GM12878 (cell line): ENCODE measurements around the gene PSMA1. TPM values are rescaled to one million over a fixed set of nuclear protein-coding genes. Genes with fewer than 3 reads are reported as not detected.

Experiments used
- ATAC-seq: fragments of 200-7000 bp; cut with Tn5 transposase; 3 replicates; pipeline ENCODE4 v1.9.1; 2020; ENCODE audit warnings: mild to moderate bottlenecking, moderate library complexity
- BruUV-seq: library from RNA; stranded (reverse); fragments of 400-500 nt; replicated peaks from 2 replicates; lab custom pipeline; 2021; lab: Mats Ljungman, UMichigan
- CTCF ChIA-PET: fragments of 300-600 bp; sonication (Branson Sonifier 250); formaldehyde crosslinking; extraction: SDS; loops from one replicate; lab custom pipeline; 2021; ENCODE audit warnings: inconsistent platforms; lab: Yijun Ruan, JAX
- POLR2A ChIA-PET: fragments of 350-600 bp; formaldehyde crosslinking; extraction: SDS; loops from one replicate; lab custom pipeline; 2021; ENCODE audit warnings: inconsistent platforms; lab: Charles Lee
- RAD21 ChIA-PET: fragments of 300-600 bp; sonication (Branson Sonifier 250); formaldehyde crosslinking; loops from one replicate; lab custom pipeline; 2023; ENCODE audit warnings: antibody characterized with exemption; ENCODE audit not compliant: unreplicated experiment; lab: Charles Lee
- SMC1A ChIA-PET: fragments of 300-600 bp; sonication (Branson Sonifier 250); formaldehyde crosslinking; loops from one replicate; lab custom pipeline; 2023; ENCODE audit not compliant: unreplicated experiment, uncharacterized antibody; lab: Charles Lee
- DNase-seq: peaks from one replicate; pipeline ENCODE4 v3.0.0-alpha.2; 2011; ENCODE audit warnings: low read depth, low spot score
- FAIRE-seq: peaks from 3 replicates; lab custom pipeline; 2011; peaks lifted over from hg19 to GRCh38; lab: Jason Lieb, UNC
- H2AFZ ChIP-seq: 2 replicates; pipeline ENCODE4 v1.6.0; 2011; ENCODE audit warnings: low read depth, low read length, control low read depth; ENCODE audit not compliant: control insufficient read depth
- H3K27ac ChIP-seq: 2 replicates; pipeline ENCODE4 v1.5.1; 2011; ENCODE audit warnings: control low read depth; ENCODE audit not compliant: control insufficient read depth, insufficient read depth
- H3K27me3 ChIP-seq, 2 experiments: replicated peaks in 1 of 2; 2 replicates each; pipeline versions ENCODE4 v1.6.0 to v1.6.1; 2011; ENCODE audit warnings: low read length in 1 of 2; ENCODE audit not compliant: control insufficient read depth in 2 of 2, insufficient read depth in 2 of 2
- H3K36me3 ChIP-seq, 2 experiments: 2 replicates each; pipeline ENCODE4 v1.5.1; 2011; ENCODE audit warnings: low read length in 1 of 2; ENCODE audit not compliant: control insufficient read depth in 2 of 2, insufficient read depth in 2 of 2
- H3K4me1 ChIP-seq: 2 replicates; pipeline ENCODE4 v1.6.1; 2011; ENCODE audit warnings: mild to moderate bottlenecking, low read length, moderate library complexity, mixed read lengths; ENCODE audit not compliant: control insufficient read depth, insufficient read depth
- H3K4me2 ChIP-seq: 2 replicates; pipeline ENCODE4 v1.6.0; 2011; ENCODE audit warnings: control low read depth; ENCODE audit not compliant: control insufficient read depth, insufficient read depth
- H3K4me3 ChIP-seq: fragments of 200-600 bp; sonication (generic); 2 replicates; pipeline ENCODE4 v1.5.1; 2016
- H3K79me2 ChIP-seq: 2 replicates; pipeline ENCODE4 v1.6.0; 2011; ENCODE audit warnings: low read length; ENCODE audit not compliant: control insufficient read depth, insufficient read depth
- H3K9ac ChIP-seq: 2 replicates; pipeline ENCODE4 v1.8.0; 2011; ENCODE audit warnings: low read length, control low read depth, mixed read lengths; ENCODE audit not compliant: control insufficient read depth, insufficient read depth
- H3K9me3 ChIP-seq: replicated peaks from 3 replicates; pipeline ENCODE4 v1.5.1; 2011; ENCODE audit warnings: mild to moderate bottlenecking, low read length; ENCODE audit not compliant: control insufficient read depth, insufficient read depth
- H4K20me1 ChIP-seq: 2 replicates; pipeline ENCODE4 v1.6.0; 2011; ENCODE audit not compliant: control insufficient read depth, insufficient read depth
- CHD4 ChIP-seq: fragments of 200-600 bp; sonication (generic); IDR thresholded peaks from 2 replicates; pipeline ENCODE4 v1.6.1; 2016; ENCODE audit warnings: mild to moderate bottlenecking
- EED ChIP-seq: sonication (generic); IDR thresholded peaks from 2 replicates; pipeline ENCODE4 v1.6.1; 2016; ENCODE audit warnings: antibody characterized with exemption, low read depth
- FOXK2 ChIP-seq: fragments of 450-650 bp; IDR thresholded peaks from 2 replicates; pipeline ENCODE4 v1.6.1; 2017; ENCODE audit warnings: mild to moderate bottlenecking, moderate library complexity
- KDM1A ChIP-seq: fragments of 200-600 bp; sonication (generic); IDR thresholded peaks from 2 replicates; pipeline ENCODE4 v1.6.1; 2016; ENCODE audit warnings: borderline replicate concordance
- MEF2A ChIP-seq: IDR thresholded peaks from 2 replicates; pipeline ENCODE4 v1.6.1; 2011; ENCODE audit warnings: low read depth, mild to moderate bottlenecking, low read length, moderate library complexity; ENCODE audit not compliant: insufficient read depth
- NFYB ChIP-seq: IDR thresholded peaks from 2 replicates; pipeline ENCODE4 v1.6.1; 2011; ENCODE audit warnings: low read depth, mild to moderate bottlenecking, low read length, improper control_type of control experiment, moderate library complexity; ENCODE audit not compliant: insufficient read depth
- POU2F2 ChIP-seq: IDR thresholded peaks from 3 replicates; pipeline ENCODE4 v1.6.1; 2011; ENCODE audit warnings: low read depth, mild to moderate bottlenecking, low read length, borderline replicate concordance
- SMAD5 ChIP-seq: IDR thresholded peaks from 2 replicates; pipeline ENCODE4 v1.6.1; 2016; ENCODE audit warnings: antibody characterized with exemption, low read depth
- ZNF24 ChIP-seq: fragments of 450-650 bp; IDR thresholded peaks from 2 replicates; pipeline ENCODE4 v1.6.1; 2017; ENCODE audit warnings: antibody characterized with exemption, mild to moderate bottlenecking
- ZNF592 ChIP-seq: fragments of 450-650 bp; IDR thresholded peaks from 2 replicates; pipeline ENCODE4 v1.6.1; 2017; ENCODE audit warnings: mild to moderate bottlenecking, moderate library complexity
- ZNF622 ChIP-seq: fragments of 450-650 bp; IDR thresholded peaks from 2 replicates; pipeline ENCODE4 v1.6.1; 2017; ENCODE audit warnings: mild to moderate bottlenecking, inconsistent platforms
- ZNF687 ChIP-seq: fragments of 450-650 bp; IDR thresholded peaks from 2 replicates; pipeline ENCODE4 v1.6.1; 2017; ENCODE audit warnings: mild to moderate bottlenecking, moderate library complexity
- WGBS: methylation state at CpG from one replicate; pipeline ENCODE4 v1.1.6; 2016; ENCODE audit warnings: low lambda C conversion rate; ENCODE audit not compliant: insufficient replicate concordance, insufficient coverage; ENCODE audit errors: missing lambda C conversion rate; 5-methylcytosine and 5-hydroxymethylcytosine counted together
- in situ Hi-C: fragments of 300-500 bp; cut with MboI; formaldehyde crosslinking; loops from 9 replicates; pipeline ENCODE4 v1.14.3; 2018; ENCODE audit warnings: mixed read lengths
- intact Hi-C: fragments of 100-400 bp; cut with micrococcal nuclease; formaldehyde crosslinking; loops from one replicate; pipeline ENCODE4 v1.14.2; 2022; ENCODE audit not compliant: unreplicated experiment
- polyA plus RNA-seq, 11 experiments: library from polyadenylated mRNA; depleted of rRNA in 4 of 11; unstranded in 6 of 11; stranded (reverse) in 5 of 11; fragments of >200 nt; fragmentation: Nextera tagmentation in 4 of 11; fragmentation: Illumina TruSeq in 1 of 11; extraction: Ambion mirVana in 4 of 11; extraction: Trizol in 1 of 11; gene quantifications; 1 replicate in 1 of 11; 2 replicates in 10 of 11; pipeline versions ENCODE4 v1.2.1 to v1.2.3, GENCODE V29; 2011 to 2016; ENCODE audit warnings: inconsistent platforms in 2 of 11, missing spikeins in 2 of 11, low read depth in 1 of 11
- total RNA-seq, 4 experiments: library from RNA; depleted of rRNA in 3 of 4; stranded (reverse); fragments of >200 nt in 3 of 4; fragmentation: Illumina TruSeq in 1 of 4; extraction: Trizol in 1 of 4; gene quantifications; 2 replicates each; pipeline versions ENCODE4 v1.2.1 to v1.2.3, GENCODE V29; 2013 to 2021

Gene PSMA1
- total and polyA plus RNA-seq, 10 of the 15 experiments (the other 5 are each of a cell fraction or from before 2014, with no cell fraction given), result 185 to 678 (median 299) TPM

DNA sequence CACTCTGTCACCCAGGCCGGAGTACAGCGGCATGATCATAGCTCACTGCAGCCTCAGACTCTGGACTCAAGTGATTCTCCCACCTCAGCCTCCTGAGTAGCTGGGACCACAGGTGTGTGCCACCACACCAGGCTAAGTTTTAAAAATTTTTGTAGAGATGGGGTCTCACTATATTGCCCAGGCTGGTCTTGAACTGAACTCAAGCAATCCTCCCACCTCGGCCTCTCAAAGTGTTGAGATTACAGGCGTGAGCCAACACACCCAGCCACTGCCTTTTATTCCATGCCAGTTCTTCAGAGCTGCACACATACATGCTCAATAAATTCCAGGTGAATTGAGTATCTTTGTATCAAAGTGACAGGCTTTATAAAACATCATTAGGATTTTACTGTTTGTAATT is 18.1 kb downstream of the PSMA1 start:
- in situ Hi-C loops, result no loop called here
- no peak for FAIRE-seq
- intact Hi-C loops, result no loop called here

More for the DNA sequence above, 18.1 kb downstream of the PSMA1 start:
- Histone ChIP-seq H3K79me2 (peaks cover 21% of the 10 kb centered on the region), H4K20me1 (no peaks in the 10 kb centered on the region), H3K4me3 (no peak overlapping the region), H3K27ac (no peak overlapping the region), H2AFZ (no peak overlapping the region), H3K27me3 (no peaks in the 10 kb centered on the region), H3K36me3 (peaks cover 6 to 10% of the 10 kb centered on the region in 2 experiments), H3K4me2 (no peak overlapping the region), H3K9ac (no peak overlapping the region), H3K9me3 (no peaks in the 10 kb centered on the region), H3K4me1 (no peaks in the 10 kb centered on the region)
- 100% methylated on average over 4 of the region's 4 CpGs for WGBS
- TF ChIP-seq SMAD5 (no peak), CHD4 (no peak), ZNF622 (no peak), FOXK2 (no peak), ZNF687 (no peak), ZNF24 (no peak), ZNF592 (no peak), MEF2A (no peak), KDM1A (no peak), EED (no peak), POU2F2 (no peak), NFYB (no peak)
- ChIA-PET SMC1A (no interaction called here), CTCF (no interaction called here), RAD21 (no interaction called here), POLR2A (no interaction called here)
- DNase-seq, result no peak
- no TSS peak for BruUV-seq
- ATAC-seq, result no peak
